Stimulated activated naive CD8-positive, alpha-beta T cell treated with anti-CD3 and anti-CD28 coated beads, Interleukin-15, Interleukin-2, amounts not matched to agents 100 ng/mL and 50 ng/mL, for 24 hours (primary cell): Measurements from ENCODE around the gene AP5Z1.

Experiments
- H3K27ac Mint-ChIP-seq: one replicate; pipeline ENCODE4 v1.8.0; 2021; ENCODE audit warnings: mild to moderate bottlenecking, mixed read lengths
- H3K27me3 Mint-ChIP-seq: one replicate; pipeline ENCODE4 v1.8.0; 2021; ENCODE audit warnings: mixed read lengths
- H3K36me3 Mint-ChIP-seq: one replicate; pipeline ENCODE4 v1.8.0; 2021; ENCODE audit warnings: low read depth, mixed read lengths
- H3K4me1 Mint-ChIP-seq: one replicate; pipeline ENCODE4 v1.8.0; 2021; ENCODE audit warnings: low read depth, mixed read lengths
- H3K4me3 Mint-ChIP-seq: one replicate; pipeline ENCODE4 v1.8.0; 2021; ENCODE audit warnings: mild to moderate bottlenecking, mixed read lengths
- H3K9me3 Mint-ChIP-seq: one replicate; pipeline ENCODE4 v1.8.0; 2021; ENCODE audit warnings: mixed read lengths

The AP5Z1 gene

DNA sequence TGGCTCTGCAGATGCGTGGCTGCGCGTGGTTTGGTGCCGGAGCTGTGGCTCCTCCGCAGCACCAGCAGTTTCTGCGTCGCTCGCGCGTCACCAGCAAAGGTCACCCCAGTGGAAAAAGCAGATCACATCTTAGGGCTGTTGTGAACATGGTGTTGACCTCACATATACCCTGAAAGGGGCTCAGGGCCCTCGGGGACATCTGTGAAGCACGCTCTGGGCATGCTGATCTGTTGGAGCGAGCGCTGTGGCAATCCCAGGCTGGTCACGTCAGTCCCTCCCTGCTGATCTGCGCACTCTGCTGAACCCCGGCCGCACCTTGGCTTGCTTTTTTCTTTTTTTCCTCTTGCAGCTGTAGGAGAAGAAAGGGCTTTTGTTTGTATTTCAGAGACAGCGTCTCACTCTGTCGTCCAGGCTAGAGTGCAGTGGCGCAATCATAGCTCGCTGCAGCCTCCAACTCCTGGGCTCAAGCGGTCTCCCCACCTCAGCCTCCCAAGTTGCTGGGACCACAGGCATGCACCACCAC is 33.3 kb upstream of the AP5Z1 start:
- no peaks in the 10 kb centered on the region for H3K9me3 Mint-ChIP-seq
- H3K4me1 Mint-ChIP-seq, result peaks cover 89% of the 10 kb centered on the region
- no peak overlapping the region for H3K4me3 Mint-ChIP-seq
- H3K27ac Mint-ChIP-seq, result peak overlapping the region; percentile 67
- peaks cover 32% of the 10 kb centered on the region for H3K36me3 Mint-ChIP-seq
- no peaks in the 10 kb centered on the region for H3K27me3 Mint-ChIP-seq

DNA sequence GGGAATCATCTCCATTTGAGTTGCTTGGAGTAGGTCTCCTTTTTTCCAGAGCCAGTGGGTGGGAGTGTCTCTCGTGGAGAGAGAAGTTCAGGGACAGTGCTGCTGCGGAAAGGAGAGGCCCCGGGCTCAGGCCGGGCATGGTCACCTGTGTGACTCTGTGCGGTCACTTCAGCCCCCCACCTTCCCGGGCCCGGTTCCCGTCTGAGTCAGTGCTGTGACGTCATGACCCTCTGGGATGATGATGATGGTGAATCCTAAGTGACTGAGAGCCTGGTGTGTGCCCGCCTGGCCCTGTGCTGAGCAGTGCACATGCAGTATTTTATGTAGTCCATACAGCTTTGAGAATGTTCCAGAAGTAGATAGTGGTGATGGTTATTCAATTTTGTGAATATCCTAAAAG is 32.6 kb upstream of the AP5Z1 start:
- H3K36me3 Mint-ChIP-seq, result peaks cover 37% of the 10 kb centered on the region
- peaks cover 90% of the 10 kb centered on the region for H3K4me1 Mint-ChIP-seq
- H3K27ac Mint-ChIP-seq, result peak overlapping the region; percentile 52
- H3K4me3 Mint-ChIP-seq, result no peak overlapping the region
- H3K27me3 Mint-ChIP-seq, result no peaks in the 10 kb centered on the region
- H3K9me3 Mint-ChIP-seq, result no peaks in the 10 kb centered on the region

DNA sequence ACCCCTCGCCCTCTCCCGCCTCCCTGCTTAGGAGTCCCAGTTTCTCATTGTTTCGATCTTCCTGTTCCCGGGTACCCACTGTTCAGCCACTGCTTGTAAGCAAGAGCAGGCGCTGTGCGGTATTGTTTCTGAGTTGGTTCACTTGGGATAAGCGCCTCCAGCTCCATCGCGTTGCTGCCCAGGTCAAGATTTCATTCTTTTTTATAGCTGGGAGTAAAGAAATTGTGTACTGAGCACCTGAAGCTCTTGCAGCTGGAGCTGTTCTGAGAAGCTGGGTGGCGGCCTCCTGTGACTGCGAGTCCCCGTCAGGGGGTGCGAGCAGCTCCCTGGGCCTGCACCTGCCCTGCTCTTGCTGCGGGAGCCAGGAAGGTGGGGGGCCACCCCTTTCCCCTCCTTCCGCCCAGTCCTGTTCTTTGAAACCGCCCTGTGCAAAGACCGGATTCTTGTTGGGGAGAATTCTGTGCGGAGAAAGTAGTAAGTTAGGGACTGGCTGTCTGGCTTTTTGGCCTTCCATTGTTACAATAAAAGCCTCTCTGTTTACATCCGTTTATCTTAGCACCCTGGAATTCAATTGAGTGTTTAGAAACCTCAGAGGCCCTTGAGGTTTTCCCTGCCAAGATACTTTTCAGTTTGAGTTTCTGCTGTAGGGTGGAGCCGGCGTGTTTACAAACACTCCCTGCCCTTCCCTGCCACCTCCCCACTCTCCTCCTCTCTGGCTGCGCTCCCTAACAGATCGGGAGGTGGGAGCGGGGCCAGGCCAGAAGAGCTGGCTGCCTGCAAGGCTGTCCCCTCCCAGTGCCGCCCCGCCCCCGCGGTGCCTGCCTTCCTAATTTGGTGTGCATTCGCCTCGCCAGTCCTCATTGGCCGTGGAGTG is 30.8 kb upstream of the AP5Z1 start:
- no peaks in the 10 kb centered on the region for H3K27me3 Mint-ChIP-seq
- H3K4me3 Mint-ChIP-seq, result peak overlapping the region; percentile 85
- peaks cover 88% of the 10 kb centered on the region for H3K4me1 Mint-ChIP-seq
- no peaks in the 10 kb centered on the region for H3K9me3 Mint-ChIP-seq
- peaks cover 45% of the 10 kb centered on the region for H3K36me3 Mint-ChIP-seq
- peak overlapping the region; percentile 92 for H3K27ac Mint-ChIP-seq

DNA sequence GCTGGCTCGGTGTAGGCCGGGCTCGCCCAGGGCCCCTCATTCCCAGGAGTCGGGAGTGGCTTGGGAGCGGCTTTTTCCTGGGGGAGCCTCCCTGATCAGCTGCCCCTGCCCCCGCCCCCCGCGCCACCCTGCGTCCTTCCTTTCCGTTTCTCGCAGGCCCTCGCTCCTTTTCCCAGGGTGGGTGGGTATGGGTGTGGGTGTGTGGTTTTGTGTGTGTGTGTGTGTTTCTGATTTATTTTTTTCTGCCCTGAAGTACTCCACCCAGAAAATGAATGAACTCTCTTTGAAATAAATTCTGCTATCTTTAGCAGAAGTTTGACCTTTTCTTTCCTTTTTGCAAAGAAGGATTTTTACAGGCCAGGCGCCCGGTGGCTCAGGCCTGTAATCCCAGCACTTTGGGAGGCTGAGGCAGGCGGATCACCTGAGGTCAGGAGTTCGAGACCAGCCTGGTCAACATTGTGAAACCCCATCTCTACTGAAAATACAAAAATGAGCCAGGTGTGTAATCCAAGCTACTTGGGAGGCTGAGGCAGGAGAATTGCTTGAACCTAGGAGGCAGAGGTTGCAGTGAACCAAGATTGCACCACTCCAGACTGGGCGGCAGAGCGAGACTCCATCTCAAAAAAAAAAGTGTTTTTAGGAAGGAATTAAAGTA is 30.0 kb upstream of the AP5Z1 start:
- Mint-ChIP-seq H3K36me3 (peaks cover 45% of the 10 kb centered on the region), H3K4me3 (peak overlapping the region; percentile 85), H3K9me3 (no peaks in the 10 kb centered on the region), H3K4me1 (peaks cover 84% of the 10 kb centered on the region), H3K27me3 (no peaks in the 10 kb centered on the region), H3K27ac (peak overlapping the region; percentile 92)

DNA sequence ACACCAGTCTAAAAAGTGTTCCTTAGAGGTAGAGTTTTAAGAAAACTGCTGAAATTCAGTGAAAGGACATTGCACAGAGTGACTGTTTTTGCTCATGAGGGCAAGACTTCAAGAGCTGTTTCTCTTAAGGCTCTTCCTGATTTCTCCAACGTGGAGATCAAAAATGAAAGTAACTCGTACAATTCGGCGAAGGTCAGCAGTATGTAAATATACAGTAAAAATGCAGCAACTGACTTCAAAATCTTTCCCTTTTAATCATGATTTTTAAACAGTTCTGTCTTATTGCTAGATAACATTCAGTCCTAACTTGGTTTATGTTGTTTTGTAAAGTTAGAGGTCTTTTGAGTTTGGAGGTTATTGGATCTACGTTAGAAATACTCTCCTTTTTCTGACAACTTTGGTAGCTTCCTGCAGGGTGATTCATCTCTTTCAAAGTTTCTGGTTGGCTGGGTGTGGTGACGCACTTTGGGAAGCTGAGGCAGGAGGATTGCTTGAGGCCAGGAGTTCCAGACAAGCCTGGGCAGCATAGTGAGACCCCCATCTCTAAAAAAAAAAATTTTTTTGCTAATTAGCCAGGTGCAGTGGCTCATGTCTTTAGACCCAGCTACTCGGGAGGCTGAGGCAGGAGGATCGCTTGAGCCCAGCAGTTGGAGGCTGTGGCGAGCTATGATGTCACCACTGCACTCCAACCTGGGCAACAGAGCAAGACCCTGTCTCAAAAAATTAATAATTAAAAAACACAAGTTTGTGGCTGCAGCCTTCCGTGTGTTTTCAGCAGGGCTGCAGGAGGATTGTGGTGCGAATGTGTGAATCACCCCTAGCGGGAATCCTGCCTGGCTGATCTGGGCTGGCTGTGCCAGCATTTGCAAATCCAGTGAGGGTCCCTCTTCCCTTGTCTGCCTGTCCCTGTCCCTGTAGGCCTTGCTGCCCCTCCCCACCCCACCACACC is 29.2 kb upstream of the AP5Z1 start:
- Mint-ChIP-seq H3K27me3 (no peaks in the 10 kb centered on the region), H3K4me1 (peaks cover 77% of the 10 kb centered on the region), H3K36me3 (peaks cover 42% of the 10 kb centered on the region), H3K9me3 (no peaks in the 10 kb centered on the region), H3K27ac (peak overlapping the region; percentile 92), H3K4me3 (peak overlapping the region; percentile 85)

DNA sequence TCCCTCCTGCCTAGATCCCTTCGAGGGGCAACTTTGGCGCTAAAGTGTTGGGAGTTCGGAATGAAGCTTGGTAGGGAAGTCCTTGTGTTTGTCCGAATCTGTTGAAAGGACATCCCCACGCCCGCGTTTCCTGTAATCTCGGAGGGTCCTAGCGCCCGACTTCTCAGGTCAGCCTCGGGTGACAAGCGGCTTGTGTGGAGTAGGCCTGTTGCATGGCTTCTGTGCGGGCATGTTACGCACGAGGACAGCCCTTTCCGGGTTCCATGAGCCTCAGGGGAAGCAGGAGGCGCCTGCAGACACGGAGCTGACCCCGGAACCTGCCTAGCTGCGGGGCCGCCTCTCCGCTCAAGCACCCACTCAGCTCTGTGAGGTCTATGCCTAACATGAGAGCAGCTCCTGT is 28.4 kb upstream of the AP5Z1 start:
- Mint-ChIP-seq H3K27ac (no peak overlapping the region), H3K4me1 (peaks cover 71% of the 10 kb centered on the region), H3K9me3 (no peaks in the 10 kb centered on the region), H3K36me3 (peaks cover 36% of the 10 kb centered on the region), H3K27me3 (no peaks in the 10 kb centered on the region), H3K4me3 (peak overlapping the region; percentile 17)

DNA sequence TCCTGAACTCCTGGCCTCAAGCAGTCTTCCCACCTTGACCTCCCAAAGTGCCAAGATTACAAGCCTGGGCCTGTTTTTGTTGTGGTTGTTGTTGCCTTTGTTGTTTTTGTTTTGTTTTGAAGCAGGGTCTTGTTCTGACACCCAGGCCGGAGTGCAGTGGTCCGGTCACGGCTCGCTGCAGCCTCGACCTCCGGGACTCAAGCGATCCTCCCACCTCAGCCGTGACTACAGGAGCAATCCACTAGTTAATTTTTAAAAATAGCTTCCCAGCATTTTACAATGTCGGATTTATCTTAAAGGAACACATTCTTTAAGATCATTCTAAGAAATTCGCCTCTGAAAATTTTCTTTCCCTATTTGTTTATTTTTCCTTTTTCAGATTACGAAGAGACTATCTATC is 27.7 kb upstream of the AP5Z1 start:
- Mint-ChIP-seq H3K4me1 (peaks cover 68% of the 10 kb centered on the region), H3K27me3 (no peaks in the 10 kb centered on the region), H3K9me3 (no peaks in the 10 kb centered on the region), H3K4me3 (peak overlapping the region; percentile 43), H3K36me3 (peaks cover 30% of the 10 kb centered on the region), H3K27ac (peak overlapping the region; percentile 82)

DNA sequence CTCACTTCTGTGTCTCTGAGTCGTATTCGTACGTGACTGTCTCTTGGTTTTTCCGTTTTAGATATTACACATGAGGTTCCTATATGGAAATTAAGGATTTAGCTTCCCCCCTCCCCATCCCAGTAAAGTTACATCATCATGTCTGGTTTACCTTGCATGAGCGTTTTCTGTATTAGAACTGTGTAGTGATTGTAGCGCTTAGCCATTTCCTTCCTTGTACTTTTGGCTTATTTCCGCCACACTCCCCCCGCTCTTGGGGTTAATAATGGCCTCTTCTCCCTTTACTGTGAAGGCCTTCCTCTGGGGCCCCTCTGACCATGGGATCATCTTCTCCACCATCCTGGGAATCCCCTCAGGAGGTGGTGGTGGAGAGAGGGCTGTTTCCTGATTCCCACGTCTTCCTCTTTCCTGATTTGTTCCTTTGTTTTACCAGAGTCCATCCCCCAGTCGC is 27.2 kb upstream of the AP5Z1 start:
- peak overlapping the region; percentile 43 for H3K4me3 Mint-ChIP-seq
- no peaks in the 10 kb centered on the region for H3K9me3 Mint-ChIP-seq
- H3K27me3 Mint-ChIP-seq, result no peaks in the 10 kb centered on the region
- H3K4me1 Mint-ChIP-seq, result peaks cover 68% of the 10 kb centered on the region
- peaks cover 26% of the 10 kb centered on the region for H3K36me3 Mint-ChIP-seq
- H3K27ac Mint-ChIP-seq, result peak overlapping the region; percentile 82

DNA sequence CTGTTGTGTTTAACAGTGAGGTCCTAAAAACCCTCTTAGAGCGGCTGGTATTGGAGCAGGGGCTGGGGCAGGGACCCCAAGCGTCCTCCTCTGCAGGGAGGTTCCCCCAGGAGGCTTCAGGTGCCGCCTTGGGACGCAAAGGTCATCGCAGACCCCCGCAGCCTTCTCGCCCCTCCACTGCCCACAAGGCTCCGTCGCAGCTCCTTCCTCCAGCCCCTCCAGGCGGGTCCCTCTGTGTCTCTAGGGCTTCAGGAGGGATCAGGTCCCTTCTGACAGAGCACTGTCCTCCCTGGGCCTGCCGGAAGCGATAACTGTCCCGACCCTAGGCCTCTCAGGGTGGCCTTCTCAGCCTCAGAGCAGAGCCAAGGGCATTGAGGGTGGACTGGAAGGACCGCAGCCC is 26.1 kb upstream of the AP5Z1 start:
- no peaks in the 10 kb centered on the region for H3K9me3 Mint-ChIP-seq
- peaks cover 22% of the 10 kb centered on the region for H3K36me3 Mint-ChIP-seq
- peak overlapping the region; percentile 28 for H3K27ac Mint-ChIP-seq
- H3K4me1 Mint-ChIP-seq, result peaks cover 64% of the 10 kb centered on the region
- no peaks in the 10 kb centered on the region for H3K27me3 Mint-ChIP-seq
- no peak overlapping the region for H3K4me3 Mint-ChIP-seq

DNA sequence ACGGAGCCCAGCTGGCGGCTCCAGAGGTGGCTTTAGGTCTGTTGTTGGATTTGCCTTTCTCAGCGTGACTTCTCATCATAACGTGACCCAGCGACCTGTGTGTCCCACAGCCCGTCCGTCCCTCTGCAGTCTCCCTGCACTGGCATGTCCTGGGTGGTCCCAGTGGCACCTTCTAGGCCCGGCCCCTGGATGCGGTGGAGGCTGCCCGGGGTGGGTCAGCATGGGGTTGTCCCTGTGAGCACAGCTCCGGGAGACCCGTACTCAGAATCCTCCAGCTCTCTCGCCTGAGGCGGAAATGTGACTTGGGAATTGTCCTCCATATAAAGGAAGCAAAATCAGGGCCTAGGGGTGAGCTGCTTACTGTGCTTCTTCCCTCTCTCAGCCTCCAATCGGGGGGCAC is 25.6 kb upstream of the AP5Z1 start:
- H3K9me3 Mint-ChIP-seq, result no peaks in the 10 kb centered on the region
- H3K27ac Mint-ChIP-seq, result no peak overlapping the region
- H3K4me3 Mint-ChIP-seq, result no peak overlapping the region
- H3K4me1 Mint-ChIP-seq, result peaks cover 60% of the 10 kb centered on the region
- peaks cover 22% of the 10 kb centered on the region for H3K36me3 Mint-ChIP-seq
- H3K27me3 Mint-ChIP-seq, result no peaks in the 10 kb centered on the region

DNA sequence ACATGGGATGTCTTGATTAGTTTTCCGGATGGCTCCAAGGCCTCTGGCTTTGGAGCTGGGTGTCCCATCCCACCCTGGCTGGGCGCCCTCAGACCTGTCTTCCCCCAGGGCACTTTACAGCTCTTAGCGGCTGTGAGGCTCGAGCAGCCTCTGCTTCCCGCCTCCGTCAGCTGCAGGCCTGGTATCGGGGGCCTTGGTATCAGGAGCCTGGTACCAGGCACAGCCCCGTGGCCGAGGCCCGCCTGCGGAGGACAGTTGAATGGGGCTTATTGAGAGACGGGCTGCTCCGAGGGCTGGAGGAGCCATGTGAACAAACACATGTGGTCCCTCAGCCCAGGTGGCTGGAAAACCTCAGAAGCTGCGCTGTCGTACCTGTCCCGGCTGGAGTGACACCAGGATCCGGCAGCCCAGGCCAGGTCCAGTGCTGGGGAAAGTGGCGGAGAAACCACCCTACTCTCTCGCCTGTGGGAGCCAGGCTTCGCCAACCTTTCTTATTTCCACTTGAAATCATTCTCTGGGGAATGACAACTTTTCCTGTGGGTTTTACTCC is 23.9 kb upstream of the AP5Z1 start:
- H3K9me3 Mint-ChIP-seq, result no peaks in the 10 kb centered on the region
- H3K27ac Mint-ChIP-seq, result no peak overlapping the region
- peaks cover 43% of the 10 kb centered on the region for H3K4me1 Mint-ChIP-seq
- H3K36me3 Mint-ChIP-seq, result peaks cover 26% of the 10 kb centered on the region
- no peaks in the 10 kb centered on the region for H3K27me3 Mint-ChIP-seq
- H3K4me3 Mint-ChIP-seq, result no peak overlapping the region

DNA sequence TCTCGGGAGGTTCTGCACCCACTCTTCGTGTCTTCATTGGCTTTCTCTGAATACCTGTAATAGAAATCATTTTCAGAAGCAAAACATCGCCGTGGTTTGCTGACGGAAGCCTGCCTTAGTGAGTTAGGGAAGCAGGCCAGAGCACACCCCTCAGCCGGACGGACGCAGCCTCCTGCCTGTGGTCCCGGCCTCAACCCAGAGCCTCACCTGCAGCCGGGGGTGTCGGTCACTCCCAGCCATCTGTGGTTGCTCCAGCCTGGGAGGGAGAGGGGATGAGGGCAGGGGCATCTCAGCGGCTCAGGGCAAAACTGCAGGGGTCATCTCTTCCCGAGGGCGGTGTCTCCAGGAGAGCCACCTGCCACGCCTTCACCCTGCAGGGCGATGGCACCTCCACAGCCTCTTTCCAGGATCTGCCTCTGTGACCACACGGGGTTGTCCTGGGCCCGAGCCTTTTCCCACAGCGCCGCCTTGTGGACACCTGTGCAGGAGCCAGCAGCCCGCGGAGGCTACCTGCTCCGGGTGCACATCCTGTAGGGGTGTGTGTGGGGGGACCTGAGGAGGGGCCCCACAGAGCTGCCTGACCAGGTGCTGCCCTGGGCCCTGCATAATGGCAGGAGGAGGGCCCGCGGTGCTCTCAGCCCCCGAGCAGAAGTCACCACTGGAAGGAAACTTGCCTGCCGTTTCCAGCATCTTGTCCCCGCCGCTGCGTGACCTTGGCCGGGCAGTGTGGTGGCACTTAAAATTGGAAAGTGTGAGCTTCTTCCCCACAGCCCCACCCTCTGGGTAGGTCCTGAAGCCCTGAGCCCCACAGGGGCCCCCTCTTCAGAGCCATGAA is 21.6 kb upstream of the AP5Z1 start:
- Mint-ChIP-seq H3K4me1 (peaks cover 20% of the 10 kb centered on the region), H3K9me3 (no peaks in the 10 kb centered on the region), H3K27me3 (no peaks in the 10 kb centered on the region), H3K4me3 (no peak overlapping the region), H3K27ac (no peak overlapping the region), H3K36me3 (peaks cover 19% of the 10 kb centered on the region)

DNA sequence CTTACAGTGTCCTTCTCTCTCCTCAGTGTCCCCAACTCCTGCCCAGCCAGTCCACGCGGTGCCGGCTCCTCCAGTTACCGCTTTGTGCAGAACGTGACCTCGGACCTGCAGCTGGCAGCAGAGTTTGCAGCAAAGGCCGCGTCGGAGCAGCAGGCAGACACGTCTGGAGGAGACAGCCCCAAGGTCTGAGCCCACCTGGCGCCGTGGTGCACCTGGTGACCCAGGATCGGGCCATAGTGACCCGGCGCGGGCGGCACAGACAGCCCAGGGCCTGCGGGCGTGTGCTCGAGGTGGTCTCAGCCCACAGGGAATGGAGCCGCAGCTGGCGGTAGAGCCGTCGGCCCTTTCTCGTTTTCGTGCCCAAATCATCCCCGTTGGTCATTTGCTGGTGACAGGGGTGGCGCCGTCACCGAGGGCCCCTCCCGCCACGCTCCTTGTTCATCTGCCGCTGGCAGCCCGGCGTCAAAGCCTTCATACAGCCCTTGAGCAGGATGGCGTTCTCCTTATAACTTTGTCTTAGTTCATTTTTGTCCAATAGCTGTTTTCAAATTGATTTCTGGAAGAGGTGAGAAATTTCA is 20.9 kb upstream of the AP5Z1 start:
- no peak overlapping the region for H3K4me3 Mint-ChIP-seq

More for the DNA sequence above, 20.9 kb upstream of the AP5Z1 start:
- Mint-ChIP-seq H3K9me3 (no peaks in the 10 kb centered on the region), H3K27ac (no peak overlapping the region), H3K27me3 (no peaks in the 10 kb centered on the region), H3K4me1 (peaks cover 16% of the 10 kb centered on the region), H3K36me3 (peaks cover 19% of the 10 kb centered on the region)
